ENCODE results near the gene PTPA. TPM values are rescaled to one million over a fixed set of nuclear protein-coding genes. Genes with fewer than 3 reads are reported as not detected.

Gene PTPA
- total and polyA plus RNA-seq, 9 of the 15 experiments (the other 6 are each of a cell fraction or from before 2014, with no cell fraction given), result 1.7 to 121 (median 72.6) TPM

DNA sequence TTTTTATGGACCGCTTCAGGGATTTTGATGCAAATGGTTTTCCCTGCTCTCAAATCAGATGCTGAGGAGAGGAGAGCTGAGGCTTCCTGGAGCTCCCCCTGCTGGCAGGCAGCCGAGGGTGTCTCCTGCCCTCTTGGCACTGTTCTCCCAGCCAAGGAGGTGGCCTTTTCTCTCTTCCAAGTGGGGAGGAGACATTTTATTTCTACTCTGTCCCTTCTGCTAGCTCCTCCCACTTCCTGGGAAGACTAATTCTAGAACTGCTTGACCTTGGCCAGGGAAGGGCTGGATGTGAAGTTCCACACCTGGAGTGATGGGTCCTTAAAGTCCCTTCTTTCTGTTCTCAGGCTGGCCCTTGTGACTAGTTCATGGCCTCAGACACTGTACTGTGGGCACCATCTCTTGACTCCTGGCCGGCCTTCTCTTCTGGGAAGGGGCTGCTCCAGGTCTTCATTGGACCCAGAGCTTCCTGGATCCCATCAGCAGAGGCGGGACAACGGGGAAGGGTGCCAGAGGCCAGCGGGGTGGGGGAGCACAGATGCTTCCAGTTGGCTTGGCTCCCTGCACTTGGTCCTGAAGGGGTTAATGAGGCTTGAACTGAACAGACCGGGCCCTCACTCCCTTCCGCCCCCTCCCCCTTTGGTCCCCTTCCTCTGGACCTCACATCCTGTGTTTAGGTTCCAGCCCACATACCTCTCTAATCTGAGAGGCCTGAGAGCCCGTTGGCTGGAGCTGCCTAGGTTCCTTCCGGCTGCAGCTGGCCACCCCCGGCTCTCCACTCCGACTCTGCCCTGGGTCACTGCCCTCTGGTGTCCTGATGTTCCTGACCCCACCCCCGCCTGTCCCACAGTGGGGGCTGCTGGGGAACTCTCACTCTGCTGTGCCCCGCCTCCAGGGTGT, 32.1 kb downstream of the PTPA start (continued):
- TF ChIP-seq NR2C2 (CRISPR knock-in tag; IDR thresholded peaks at IDR 0.05) (no peak), NR2C2 (tag; IDR thresholded peaks at IDR 0.05) (no peak), REST (IDR thresholded peaks at IDR 0.05; ENCODE audit: borderline replicate concordance) (peak; percentile 44; the same call in 1 of the 2 replicates), REST (CRISPR knock-in tag; IDR thresholded peaks at IDR 0.05; ENCODE audit: low read depth) (no peak), MYC (IDR thresholded peaks at IDR 0.05; ENCODE audit: low read depth, low read length) (0 out of 2 replicates have a peak, but pooled peaks have one; percentile 20), MYC (CRISPR knock-in tag; IDR thresholded peaks at IDR 0.05; ENCODE audit: borderline replicate concordance, low read depth) (no peak), TBL1XR1 (IDR thresholded peaks at IDR 0.05; ENCODE audit: low read length in 2 of 2) (no peak), KLF16 (IDR thresholded peaks at IDR 0.05) (peak; percentile 44; the same call in 1 of the 2 replicates), ZNF76 (CRISPR knock-in tag; IDR thresholded peaks at IDR 0.05; ENCODE audit: borderline replicate concordance) (no peak), ATF4 (CRISPR knock-in tag; IDR thresholded peaks at IDR 0.05) (no peak), RAD21 (CRISPR knock-in tag; conservative IDR thresholded peaks at IDR 0.05 in 1 of 2, IDR thresholded peaks at IDR 0.05 in 1 of 2) (peak; percentile 38 to 60)
- TF ChIP-seq, protein P1, sequence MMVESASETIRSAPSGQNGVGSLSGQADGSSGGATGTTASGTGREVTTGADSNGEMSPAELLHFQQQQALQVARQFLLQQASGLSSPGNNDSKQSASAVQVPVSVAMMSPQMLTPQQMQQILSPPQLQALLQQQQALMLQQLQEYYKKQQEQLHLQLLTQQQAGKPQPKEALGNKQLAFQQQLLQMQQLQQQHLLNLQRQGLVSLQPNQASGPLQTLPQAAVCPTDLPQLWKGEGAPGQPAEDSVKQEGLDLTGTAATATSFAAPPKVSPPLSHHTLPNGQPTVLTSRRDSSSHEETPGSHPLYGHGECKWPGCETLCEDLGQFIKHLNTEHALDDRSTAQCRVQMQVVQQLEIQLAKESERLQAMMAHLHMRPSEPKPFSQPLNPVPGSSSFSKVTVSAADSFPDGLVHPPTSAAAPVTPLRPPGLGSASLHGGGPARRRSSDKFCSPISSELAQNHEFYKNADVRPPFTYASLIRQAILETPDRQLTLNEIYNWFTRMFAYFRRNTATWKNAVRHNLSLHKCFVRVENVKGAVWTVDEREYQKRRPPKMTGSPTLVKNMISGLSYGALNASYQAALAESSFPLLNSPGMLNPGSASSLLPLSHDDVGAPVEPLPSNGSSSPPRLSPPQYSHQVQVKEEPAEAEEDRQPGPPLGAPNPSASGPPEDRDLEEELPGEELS (CRISPR knock-in tag; IDR thresholded peaks at IDR 0.05; ENCODE audit: borderline replicate concordance), result 0 out of 2 replicates have a peak, but pooled peaks have one; percentile 37
- TF ChIP-seq, protein P2, sequence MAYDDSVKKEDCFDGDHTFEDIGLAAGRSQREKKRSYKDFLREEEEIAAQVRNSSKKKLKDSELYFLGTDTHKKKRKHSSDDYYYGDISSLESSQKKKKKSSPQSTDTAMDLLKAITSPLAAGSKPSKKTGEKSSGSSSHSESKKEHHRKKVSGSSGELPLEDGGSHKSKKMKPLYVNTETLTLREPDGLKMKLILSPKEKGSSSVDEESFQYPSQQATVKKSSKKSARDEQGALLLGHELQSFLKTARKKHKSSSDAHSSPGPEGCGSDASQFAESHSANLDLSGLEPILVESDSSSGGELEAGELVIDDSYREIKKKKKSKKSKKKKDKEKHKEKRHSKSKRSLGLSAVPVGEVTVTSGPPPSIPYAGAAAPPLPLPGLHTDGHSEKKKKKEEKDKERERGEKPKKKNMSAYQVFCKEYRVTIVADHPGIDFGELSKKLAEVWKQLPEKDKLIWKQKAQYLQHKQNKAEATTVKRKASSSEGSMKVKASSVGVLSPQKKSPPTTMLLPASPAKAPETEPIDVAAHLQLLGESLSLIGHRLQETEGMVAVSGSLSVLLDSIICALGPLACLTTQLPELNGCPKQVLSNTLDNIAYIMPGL (CRISPR knock-in tag; IDR thresholded peaks at IDR 0.05), result no peak
